IPS-NIHi7 (cell line): ENCODE measurements around the gene EXOG.

Experiments
- DNase-seq: peaks from one replicate; pipeline ENCODE4 v3.0.0; 2012; ENCODE audit warnings: mixed read lengths; ENCODE audit errors: extremely low spot score

The EXOG gene

DNA sequence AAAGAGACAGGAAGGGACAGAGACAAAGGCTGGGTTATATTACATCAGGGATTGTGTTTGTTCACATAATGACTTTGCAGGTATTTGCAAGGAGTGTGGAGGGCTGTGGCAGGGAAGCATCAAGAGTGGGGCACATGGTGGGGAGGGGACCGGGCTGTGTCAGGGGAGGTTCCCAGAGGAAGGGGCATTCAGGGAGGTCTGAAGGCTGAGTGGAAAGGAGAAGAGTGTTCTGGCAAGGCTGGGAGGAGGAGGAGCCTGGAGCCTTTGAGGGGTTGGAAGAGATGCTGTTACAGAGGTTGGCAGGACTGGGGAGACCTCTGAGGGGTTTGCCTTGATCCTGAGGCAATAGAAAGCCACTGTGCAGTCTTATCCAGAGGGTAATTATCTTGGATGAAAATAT, 49.4 kb downstream of the EXOG start:
- DNase-seq, result no peak

DNA sequence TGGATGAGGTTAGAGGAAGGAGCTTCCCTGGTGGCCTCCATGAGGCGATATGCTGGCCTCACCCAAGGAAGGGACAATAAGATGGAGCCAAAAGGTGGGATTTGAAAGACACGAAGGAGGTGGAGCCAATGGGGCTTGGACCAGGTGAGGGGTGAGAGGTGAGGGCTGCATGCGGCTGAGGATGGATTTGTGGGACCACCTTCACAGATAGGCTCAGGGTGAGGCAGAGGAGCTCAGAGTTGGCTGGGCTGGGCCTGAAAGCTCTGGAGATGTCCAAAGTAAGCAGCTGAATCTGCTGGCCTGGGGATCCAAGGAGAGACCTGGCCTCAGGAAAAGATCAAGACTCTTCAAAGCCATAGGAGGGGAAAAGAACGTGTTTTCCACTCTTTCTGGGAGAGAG, 49.8 kb downstream of the EXOG start:
- DNase-seq, result no peak

DNA sequence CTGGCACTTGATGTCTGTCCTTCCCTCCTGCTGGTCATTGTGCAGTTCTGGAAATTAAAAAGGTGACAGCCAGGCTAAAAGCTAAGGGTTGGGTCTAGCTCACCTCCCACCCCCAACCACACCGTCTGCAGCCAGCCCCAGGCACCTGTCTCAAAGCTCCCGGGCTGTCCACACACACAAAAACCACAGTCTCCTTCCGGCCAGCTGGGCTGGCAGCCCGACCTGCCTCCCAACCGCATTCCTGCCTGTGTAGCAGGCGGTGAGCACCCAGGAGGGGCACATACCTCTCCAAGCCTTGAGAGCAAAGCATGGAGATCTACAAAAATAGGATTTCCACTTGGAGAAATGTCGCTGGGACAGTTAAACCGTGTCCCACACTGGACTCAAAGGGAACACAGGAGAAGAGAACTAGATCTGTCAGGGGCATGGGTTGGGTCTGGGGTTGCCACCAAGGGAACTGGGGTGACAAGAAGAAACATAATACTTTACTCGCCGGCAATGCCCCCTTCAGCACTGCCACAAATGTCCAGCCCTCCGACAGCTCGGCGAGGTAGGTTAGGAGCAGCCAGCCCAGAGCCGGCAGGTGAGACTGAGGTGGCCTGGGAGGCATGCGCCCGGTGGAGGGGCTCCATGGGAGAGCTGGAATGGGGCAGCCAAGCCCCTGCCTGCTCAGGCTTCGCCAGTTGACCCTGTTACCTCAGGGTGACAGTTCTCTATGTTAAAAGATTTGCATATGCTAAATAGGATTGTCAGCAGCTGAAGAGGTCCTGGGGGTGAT, 52.2 kb downstream of the EXOG start:
- peak; percentile 43 for DNase-seq

DNA sequence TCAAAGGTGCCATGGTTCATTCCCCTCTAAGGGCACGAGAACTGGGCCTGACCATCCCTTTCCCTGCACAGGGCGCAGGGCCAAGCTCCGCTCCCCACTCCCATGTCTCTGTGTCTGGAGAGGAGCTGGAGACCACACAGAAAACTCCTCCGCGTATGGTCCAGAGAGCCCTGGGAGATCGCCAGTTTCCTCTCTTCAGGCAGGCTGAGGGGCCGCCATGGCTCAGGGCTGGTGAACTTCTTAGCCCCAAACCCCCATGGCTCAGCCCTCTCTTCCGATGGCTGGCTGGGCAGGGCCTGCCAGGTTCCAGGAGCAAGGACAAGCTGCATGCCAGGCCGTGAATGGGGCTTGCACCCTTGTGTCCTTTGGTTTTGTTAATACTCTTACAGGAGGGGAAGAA, 52.9 kb downstream of the EXOG start:
- no peak for DNase-seq

DNA sequence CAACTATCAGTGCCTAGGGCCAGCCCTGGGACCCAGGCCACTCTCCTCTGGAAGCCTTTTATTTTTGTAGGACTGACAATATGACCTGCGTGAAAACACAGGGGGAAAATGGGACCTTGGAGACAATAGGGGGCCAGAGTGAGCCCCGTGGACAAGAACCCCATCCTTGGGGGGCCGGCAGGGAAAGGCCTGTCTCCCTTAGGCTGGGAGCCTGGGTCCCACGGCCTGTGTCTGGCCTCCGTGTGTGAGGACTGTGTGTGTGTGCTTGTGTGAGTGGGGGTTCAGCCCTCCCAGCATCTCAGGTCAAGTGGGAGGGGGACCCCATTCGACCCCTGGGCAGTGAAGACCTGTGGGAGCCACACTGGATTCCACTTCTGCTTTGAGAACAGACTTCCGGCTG, 53.3 kb downstream of the EXOG start:
- DNase-seq, result no peak

DNA sequence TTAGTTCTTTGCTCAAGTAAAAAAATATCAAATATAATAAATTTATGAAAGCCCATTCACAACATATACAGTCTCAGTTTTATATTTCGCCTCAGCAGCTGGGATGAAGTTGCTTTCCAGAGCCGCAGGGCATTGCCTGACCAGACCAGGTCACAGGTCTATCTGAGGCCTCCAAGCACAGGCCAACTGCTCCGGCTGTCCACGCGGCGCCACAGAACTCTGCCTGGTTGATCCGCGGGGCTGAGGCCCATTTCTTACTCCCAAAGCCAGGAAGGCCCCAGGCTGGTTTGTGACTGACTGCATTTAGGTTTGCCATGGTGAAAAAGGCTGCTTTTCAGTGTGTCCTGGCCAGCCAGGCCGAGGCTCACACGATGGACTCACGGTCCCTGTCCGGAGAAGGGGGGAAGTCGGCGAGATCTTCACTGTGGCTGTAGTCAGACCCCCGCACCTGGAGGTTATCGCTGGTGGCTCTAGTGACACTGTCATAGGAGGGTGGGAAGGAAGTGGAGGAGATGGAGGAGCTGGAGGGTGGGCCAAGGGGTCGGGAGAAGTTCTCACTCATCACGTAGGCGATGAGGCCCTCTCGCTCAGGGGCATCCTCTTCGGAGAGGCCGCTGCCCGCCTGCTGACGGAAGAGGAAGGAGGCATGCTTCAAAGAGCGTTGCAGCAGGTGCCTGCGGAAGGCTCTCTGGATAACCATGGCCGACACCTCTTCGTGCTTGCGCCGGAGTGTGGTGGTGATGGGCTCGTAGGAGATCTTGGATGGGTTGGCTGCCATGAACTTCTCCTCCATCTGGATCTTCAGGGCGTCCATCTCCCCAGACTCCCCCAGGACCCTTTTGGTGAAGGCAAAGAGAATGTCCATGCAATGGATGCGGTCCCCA, 54.1 kb downstream of the EXOG start:
- DNase-seq, result no peak

DNA sequence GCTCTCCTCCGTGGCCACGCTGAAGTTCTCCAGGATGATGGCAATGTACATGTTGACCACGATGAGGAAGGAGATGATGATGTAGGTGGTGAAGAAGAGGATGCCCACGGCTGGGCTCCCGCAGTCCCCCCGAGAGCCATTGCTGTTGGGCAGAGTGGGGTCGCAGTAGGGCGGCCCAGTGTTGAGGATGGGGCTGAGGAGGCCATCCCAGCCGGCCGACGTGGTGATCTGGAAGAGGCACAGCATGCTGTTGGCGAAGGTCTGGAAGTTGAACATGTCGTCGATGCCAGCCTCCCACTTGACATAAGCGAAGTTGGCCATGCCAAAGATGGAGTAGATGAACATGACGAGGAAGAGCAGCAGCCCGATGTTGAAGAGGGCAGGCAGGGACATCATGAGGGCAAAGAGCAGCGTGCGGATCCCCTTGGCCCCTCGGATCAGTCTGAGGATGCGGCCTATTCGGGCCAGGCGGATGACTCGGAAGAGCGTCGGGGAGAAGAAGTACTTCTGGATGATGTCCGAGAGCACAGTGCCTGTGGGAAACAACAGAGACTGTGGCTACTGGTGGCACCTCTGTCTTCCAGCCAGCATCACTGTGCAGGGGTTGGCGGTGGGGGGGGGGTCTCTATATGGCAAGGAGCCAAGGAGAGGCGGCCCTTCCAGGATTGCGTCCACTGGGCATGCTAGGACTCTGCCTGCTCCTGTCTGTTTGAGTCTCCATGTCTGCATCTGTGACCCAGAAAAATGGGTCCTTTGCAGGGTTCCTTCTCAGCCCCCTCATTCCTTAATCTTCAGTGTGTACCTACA, 55.1 kb downstream of the EXOG start:
- DNase-seq, result no peak

DNA sequence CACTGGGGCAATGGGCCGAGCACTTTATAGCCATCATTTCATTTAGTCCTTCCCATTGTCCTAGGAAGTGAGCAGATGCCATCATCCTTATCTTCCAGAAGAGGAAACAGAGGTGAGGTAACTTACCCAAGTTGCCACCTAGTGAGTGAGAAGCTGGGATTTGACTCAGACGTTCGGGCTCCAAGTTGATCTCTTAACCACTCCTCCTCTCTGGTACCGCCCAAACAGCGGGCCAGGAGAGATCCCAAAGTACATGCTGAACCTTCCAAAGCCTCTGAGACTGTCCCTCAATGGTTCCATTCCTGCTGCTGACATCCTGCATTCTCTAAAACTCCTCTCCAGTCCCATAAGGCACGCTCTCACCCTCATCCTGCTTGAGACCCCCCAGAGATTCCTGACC, 56.2 kb downstream of the EXOG start:
- DNase-seq, result no peak

DNA sequence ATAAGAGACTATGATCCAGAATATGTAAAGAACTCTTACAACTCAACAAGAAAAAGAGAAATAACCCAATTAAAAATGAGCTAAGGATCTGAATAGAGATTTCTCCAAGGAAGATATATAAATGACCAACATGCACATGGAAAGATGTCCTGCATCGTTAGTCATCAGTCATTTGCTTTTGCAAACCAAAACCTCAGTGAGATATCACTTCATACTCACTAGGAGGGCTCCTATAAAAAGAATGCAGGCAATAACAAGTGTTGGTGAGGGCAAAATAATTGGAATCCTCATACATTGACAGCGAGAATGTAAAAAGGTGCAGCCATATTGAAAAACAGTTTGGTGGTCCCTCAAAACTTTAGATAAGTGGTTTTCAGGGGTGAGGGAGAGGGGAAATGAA, 56.9 kb downstream of the EXOG start:
- DNase-seq, result no peak

DNA sequence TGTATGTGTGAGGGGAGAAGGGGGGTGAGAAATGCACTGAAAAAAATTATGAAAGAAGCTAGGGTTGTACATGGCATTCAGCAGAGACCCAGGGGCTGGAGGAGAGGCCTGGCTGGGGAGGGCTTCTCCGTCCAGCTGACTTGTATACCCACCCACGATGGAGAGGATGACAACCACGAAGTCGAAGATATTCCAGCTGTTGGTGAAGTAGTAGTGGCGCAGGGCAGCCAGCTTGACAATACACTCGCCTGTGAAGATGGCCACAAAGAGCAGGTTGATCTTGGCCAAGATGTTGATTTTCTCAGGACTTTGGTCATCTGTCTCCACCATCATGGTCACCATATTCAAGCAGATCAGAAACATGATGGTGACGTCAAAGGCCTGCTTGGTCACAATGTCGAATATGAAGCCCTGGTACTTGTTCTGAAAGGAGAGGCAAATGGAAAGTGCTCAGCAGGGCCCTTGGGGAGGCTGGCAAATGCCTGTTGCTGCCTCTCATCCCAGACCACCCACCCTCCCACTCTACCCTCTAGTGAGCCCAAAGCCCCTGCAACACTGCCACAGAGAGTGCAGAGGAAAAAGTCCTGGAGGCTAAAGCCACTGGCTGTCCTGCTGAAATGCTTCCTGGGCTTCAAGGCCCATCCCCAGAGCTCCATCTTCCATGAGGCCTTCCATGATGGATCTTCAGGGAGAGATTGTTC, 58.1 kb downstream of the EXOG start:
- no peak for DNase-seq

DNA sequence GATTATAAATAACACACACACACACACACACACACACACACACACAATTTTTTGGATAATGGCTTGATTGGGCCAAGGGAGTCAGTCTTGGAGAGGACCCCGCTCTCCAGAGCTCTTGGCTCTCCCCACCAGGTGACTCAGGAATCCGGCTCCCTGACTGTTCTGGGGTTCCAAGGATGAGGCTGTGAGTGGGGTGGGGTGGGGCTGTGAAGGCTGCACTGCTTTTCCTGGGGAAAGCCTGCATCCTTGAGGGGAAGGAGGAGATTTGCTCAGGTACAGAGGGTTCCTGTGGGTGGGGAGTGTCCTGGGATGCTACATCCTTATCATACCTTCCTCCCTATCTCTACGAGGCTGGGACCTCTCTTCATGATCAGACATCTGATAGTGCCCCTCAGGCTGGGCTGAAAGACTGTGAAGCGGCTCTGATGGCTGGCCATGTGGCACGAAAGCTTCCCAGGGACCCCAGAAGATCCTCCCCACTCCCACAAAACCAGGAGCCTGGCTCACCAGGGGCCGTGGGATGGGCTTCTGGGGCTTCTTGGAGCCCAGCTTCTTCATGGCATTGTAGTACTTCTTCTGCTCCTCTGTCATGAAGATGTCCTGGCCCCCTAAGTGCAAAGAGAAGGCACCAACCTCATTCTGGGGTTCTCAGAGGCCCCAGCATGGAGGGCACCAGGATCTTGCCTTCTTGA, 59.2 kb downstream of the EXOG start:
- DNase-seq, result no peak

DNA sequence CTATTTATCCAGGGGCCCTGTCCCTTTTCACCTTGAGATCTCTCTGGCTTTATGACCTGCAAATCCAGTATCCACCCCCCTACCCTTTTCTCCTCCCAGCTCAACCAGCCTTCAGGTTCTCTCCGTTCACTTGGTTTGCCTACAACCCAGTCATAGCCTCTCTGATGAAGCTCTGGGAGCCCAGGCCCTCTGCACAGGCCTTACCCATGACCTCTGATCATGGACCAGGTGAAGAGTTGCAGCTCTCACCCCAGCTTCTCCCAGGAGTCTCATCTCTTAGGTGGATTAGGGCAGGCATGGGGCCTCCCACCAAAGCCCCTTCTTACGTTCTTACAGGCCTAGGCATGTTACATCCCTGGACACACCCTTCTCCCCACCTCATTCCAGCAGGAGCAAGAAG, 59.8 kb downstream of the EXOG start:
- DNase-seq, result no peak

DNA sequence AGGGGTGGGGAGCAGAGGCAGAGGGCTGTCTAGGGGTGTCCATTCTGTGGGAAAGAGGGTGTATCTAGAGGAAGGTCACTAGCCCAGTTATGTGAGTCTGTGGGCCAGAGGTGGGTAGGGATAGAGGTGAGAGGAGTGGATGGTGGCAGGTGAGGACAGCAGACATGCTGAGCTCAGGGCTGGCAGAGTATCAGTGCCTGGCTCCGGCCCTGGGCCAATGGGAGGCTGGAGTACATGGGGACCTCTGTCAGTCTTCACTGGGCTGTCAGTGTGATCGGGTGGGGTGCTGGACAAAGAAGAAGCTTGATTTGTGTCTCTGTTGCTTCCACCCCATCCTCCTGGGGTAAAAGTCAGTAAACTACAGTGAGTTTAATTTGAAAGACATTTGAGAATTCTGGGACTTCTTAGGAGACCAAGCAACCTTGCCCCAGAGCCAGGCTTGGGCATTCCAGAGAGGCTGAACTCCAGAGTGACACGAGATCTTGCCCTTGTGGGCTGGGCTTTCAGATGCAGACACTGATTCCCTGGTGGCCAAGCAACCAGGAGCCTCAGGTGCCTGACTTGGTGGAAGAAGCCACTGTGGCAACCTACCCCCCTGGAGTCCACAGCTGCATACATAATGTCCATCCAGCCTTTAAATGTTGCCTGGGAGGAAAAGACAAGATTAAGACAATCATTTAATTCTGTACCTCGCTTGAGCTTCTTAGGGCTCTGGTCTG, 60.7 kb downstream of the EXOG start:
- no peak for DNase-seq

DNA sequence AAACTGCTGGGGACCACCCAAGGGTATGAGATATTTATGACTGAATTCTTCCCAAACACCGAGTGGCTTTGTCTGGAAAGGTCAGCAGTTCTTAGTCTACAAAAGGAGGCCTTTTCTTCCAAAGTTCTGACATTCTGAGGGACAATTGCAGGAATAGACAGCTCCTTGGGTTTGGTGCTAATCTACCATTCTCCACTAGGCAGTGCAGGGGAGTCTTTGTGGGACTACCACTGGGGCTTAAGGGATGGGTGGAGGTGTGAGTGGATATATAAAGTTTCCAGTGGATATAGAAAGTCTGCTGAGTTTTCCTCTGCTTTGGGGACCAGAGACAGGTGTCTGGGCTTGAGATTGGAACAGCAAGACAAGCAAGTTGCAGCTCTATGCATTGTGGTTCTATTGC, 62.7 kb downstream of the EXOG start:
- DNase-seq, result no peak

DNA sequence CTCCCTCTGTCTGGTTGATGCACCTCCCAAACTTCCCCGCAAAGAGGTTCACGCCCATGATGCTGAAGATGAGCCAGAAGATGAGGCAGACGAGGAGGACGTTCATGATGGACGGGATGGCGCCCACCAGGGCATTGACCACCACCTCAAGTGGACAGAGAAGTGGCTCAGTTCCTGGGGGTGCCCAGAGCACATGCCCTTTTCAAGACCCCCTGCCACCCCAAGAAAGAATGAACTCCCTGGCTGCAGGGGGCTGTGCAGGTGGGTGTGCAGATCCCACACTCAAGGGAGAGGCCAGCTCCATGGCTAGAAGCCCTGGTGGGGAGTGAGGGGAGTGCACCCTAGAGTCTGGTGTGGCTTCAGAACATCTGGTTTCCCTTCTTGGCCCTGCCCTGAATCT, 64.1 kb downstream of the EXOG start:
- no peak for DNase-seq

DNA sequence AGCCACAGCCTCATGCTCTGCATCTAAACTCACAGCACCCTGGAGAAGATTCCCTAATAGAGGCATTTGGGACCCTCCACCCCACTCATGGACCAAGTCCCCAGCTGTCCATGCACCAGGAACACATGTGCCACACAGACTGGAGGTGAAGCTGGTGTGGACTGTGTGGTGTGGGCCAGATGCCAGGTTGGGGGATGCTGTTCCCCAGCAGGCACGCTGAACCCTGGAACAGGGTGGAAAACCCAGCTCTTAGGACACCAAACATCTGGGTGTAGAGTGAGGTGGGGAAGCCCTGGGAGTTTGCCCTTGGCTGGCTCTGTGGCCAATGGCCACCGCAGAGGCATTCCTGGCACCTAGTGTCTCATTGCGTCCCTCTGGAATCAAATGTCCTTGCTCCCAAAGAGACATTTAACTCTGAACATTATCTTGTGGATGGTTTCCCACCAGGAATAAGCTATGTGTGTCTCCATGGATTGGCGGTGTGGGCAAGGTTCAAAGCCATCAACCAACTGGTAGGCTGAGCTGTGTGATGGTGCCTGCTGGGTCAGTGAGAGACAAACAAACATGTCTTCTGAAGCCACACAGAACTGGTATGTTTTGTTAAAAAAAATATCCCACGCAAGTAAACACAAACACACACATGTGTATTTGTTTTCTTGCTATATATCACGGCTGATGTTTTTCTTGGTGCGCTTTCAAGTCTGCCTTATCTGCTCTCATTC, 65.0 kb downstream of the EXOG start:
- no peak for DNase-seq

DNA sequence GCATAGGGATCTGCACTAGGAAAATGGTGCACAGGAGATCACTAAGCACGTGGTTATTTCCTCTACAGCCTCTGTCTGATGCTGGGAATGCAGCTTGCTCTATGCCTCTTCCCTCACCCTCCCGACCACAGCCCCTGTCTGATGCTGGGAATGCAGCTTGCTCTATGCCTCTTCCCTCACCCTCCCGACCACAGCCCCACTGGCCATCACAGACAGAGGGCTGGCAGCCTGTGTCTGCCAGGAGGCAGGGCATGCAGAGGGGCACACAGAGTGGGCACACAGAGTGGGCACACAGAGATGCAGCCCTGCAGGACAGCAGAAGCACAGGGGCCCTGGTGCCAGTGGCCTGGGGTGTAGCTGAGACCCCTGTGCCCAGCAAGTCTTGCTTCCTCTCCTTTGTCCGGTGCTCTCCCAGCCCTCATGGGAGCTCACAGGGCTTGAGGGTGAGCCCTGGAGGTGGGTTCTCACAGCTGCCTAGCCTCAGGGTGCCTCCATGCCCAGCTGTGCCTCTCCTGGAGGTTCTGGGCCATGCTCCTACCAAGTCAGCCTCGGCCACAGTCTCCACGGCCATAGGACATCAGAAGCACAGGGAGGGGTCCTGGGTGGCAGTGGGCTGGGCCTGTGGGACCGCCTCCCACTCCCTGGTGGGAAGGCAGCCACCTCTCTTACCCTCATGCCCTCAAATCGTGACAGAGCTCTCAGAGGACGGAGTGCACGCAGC, 65.8 kb downstream of the EXOG start:
- DNase-seq, result no peak

DNA sequence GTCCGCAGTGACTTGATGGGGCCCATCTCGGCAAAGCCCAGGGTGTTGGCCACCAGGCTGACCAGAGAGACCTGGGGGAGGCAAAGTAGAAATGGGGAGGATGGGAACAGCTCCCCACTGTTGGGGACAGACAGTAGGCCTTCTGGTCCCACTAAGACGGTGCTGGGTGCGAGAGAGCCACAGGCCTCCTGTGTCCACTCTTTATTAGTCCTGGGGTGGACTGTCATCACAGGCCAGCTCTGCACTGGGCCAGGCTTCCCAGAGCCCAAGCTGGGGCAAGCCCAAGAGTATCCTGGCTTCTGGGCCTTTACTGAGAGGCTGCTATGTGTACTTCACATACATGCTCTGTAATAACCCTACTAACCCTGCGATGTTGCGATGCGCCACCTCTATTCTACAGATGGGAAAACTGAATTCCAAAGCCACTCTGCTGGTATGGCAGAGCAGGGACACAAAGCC, 66.4 kb downstream of the EXOG start:
- no peak for DNase-seq
